HG03558 (cell line): Measurements from ENCODE around the gene DPP10.

Source experiments
- ATAC-seq: cut with Tn5 transposase; IDR thresholded peaks from one replicate; pipeline ENCODE4 v1.9.1; 2021; ENCODE audit warnings: moderate number of reproducible peaks; ENCODE audit not compliant: unreplicated experiment; ENCODE audit errors: extremely low read depth

DPP10 gene

GRCh38 chr2:115596659-115597375 is 1154.4 kb downstream of the DPP10 start:
- ATAC-seq, result no peak

- no peak for ATAC-seq
These were observed 1160.8 kb downstream of the DPP10 start for GRCh38 chr2:115603285-115603684.

- no peak for ATAC-seq
These were observed 1163.9 kb downstream of the DPP10 start for GRCh38 chr2:115606350-115606749.

GRCh38 chr2:115609978-115610377 is 1167.5 kb downstream of the DPP10 start:
- ATAC-seq, result no peak

- no peak for ATAC-seq
These were observed 1168.4 kb downstream of the DPP10 start for GRCh38 chr2:115610888-115611287.

- no peak for ATAC-seq
These were observed 1181.9 kb downstream of the DPP10 start for GRCh38 chr2:115624332-115624731.

GRCh38 chr2:115634578-115634977 is 1192.1 kb downstream of the DPP10 start:
- no peak for ATAC-seq

- ATAC-seq, result no peak
These were observed 1193.0 kb downstream of the DPP10 start for GRCh38 chr2:115635430-115635829.

GRCh38 chr2:115649731-115650130 is 1207.3 kb downstream of the DPP10 start:
- no peak for ATAC-seq

GRCh38 chr2:115650827-115651226 is 1208.4 kb downstream of the DPP10 start:
- ATAC-seq, result no peak

GRCh38 chr2:115652652-115653051 is 1210.2 kb downstream of the DPP10 start:
- no peak for ATAC-seq

GRCh38 chr2:115654362-115654761 is 1211.9 kb downstream of the DPP10 start:
- ATAC-seq, result no peak

- ATAC-seq, result no peak
These were observed 1235.7 kb downstream of the DPP10 start for GRCh38 chr2:115678129-115678528.

GRCh38 chr2:115684345-115684744 is 1241.9 kb downstream of the DPP10 start:
- ATAC-seq, result no peak

- ATAC-seq, result no peak
These were observed 1249.0 kb downstream of the DPP10 start for GRCh38 chr2:115691409-115691808.

GRCh38 chr2:115694651-115695050 is 1252.2 kb downstream of the DPP10 start:
- ATAC-seq, result no peak

GRCh38 chr2:115733190-115733775 is 1290.8 kb downstream of the DPP10 start:
- no peak for ATAC-seq

- ATAC-seq, result no peak
These were observed 1295.7 kb downstream of the DPP10 start for GRCh38 chr2:115738111-115738510.

- ATAC-seq, result no peak
These were observed 1297.1 kb downstream of the DPP10 start for GRCh38 chr2:115739574-115739973.

GRCh38 chr2:115746151-115746550 is 1303.7 kb downstream of the DPP10 start:
- ATAC-seq, result no peak

GRCh38 chr2:115757286-115757685 is 1314.8 kb downstream of the DPP10 start:
- no peak for ATAC-seq

- ATAC-seq, result no peak
These were observed 1321.2 kb downstream of the DPP10 start for GRCh38 chr2:115763601-115764000.
